WTC11 (cell line): ENCODE data around the gene HAUS8. TPM values are rescaled to one million over a fixed set of nuclear protein-coding genes. Genes with fewer than 3 reads are reported as not detected.

Experiments
- ATAC-seq: fragments of 200-7000 bp; cut with Tn5 transposase; 2 replicates; pipeline ENCODE4 v1.10.0; 2021; ENCODE audit warnings: mild to moderate bottlenecking, moderate library complexity
- CTCF ChIA-PET: fragments of 300-600 bp; sonication (Branson Sonifier 250); formaldehyde crosslinking; loops from one replicate; lab custom pipeline; 2021; ENCODE audit warnings: antibody characterized with exemption; lab: Charles Lee
- POLR2A ChIA-PET: fragments of 350-600 bp; sonication (Branson Sonifier 250); formaldehyde crosslinking; loops from one replicate; lab custom pipeline; 2021; ENCODE audit warnings: antibody characterized with exemption; lab: Charles Lee
- DNase-seq: peaks from one replicate; pipeline ENCODE4 v3.0.0; 2021; ENCODE audit warnings: low spot score
- H3K27ac Mint-ChIP-seq: 2 replicates; pipeline ENCODE4 v1.8.0; 2021; ENCODE audit warnings: mixed read lengths
- H3K27me3 Mint-ChIP-seq: 2 replicates; pipeline ENCODE4 v1.8.0; 2021; ENCODE audit warnings: low read depth, mild to moderate bottlenecking, moderate library complexity, mixed read lengths
- H3K36me3 Mint-ChIP-seq: 2 replicates; pipeline ENCODE4 v1.8.0; 2021; ENCODE audit warnings: mixed read lengths
- H3K4me1 Mint-ChIP-seq: 2 replicates; pipeline ENCODE4 v1.8.0; 2022; ENCODE audit warnings: mixed read lengths
- H3K4me3 Mint-ChIP-seq: 2 replicates; pipeline ENCODE4 v1.8.0; 2021; ENCODE audit warnings: mild to moderate bottlenecking, moderate library complexity, mixed read lengths
- H3K9me3 Mint-ChIP-seq: 2 replicates; pipeline ENCODE4 v1.8.0; 2021; ENCODE audit warnings: mixed read lengths
- AR ChIP-seq: fragments of 250-450 bp; sonication (Bioruptor Pico); IDR thresholded peaks from 2 replicates; pipeline ENCODE4 v1.9.0; 2021; ENCODE audit warnings: mild to moderate bottlenecking
- ATF1 ChIP-seq: sonication (generic); formaldehyde crosslinking; IDR thresholded peaks from 2 replicates; pipeline ENCODE4 v1.8.1; 2023; ENCODE audit warnings: mild to moderate bottlenecking, moderate library complexity, missing genetic modification reagents
- CREM ChIP-seq: sonication (generic); formaldehyde crosslinking; IDR thresholded peaks from 2 replicates; pipeline ENCODE4 v1.8.1; 2022; ENCODE audit warnings: mild to moderate bottlenecking, missing genetic modification reagents, moderate library complexity
- E2F1 ChIP-seq: sonication (generic); formaldehyde crosslinking; IDR thresholded peaks from 2 replicates; pipeline ENCODE4 v1.8.0; 2022; ENCODE audit warnings: mild to moderate bottlenecking, missing genetic modification reagents
- E2F4 ChIP-seq: sonication (generic); formaldehyde crosslinking; IDR thresholded peaks from 2 replicates; pipeline ENCODE4 v1.8.1; 2022; ENCODE audit warnings: low read depth, mild to moderate bottlenecking, moderate library complexity, missing genetic modification reagents, borderline replicate concordance
- E2F5 ChIP-seq: sonication (generic); formaldehyde crosslinking; IDR thresholded peaks from 2 replicates; pipeline ENCODE4 v1.8.1; 2022; ENCODE audit warnings: mild to moderate bottlenecking, moderate library complexity, missing genetic modification reagents
- FOXJ3 ChIP-seq: sonication (generic); formaldehyde crosslinking; IDR thresholded peaks from 2 replicates; pipeline ENCODE4 v1.9.0; 2021; ENCODE audit warnings: missing genetic modification reagents, mild to moderate bottlenecking, borderline replicate concordance
- FOXP1 ChIP-seq: sonication (generic); formaldehyde crosslinking; IDR thresholded peaks from 2 replicates; pipeline ENCODE4 v1.8.0; 2022; ENCODE audit warnings: missing genetic modification reagents, mild to moderate bottlenecking, moderate library complexity, borderline replicate concordance
- GABPB1 ChIP-seq: sonication (generic); formaldehyde crosslinking; IDR thresholded peaks from 2 replicates; pipeline ENCODE4 v1.8.1; 2023; ENCODE audit warnings: mild to moderate bottlenecking, missing genetic modification reagents
- HMGA2 ChIP-seq: fragments of 250-450 bp; sonication (Bioruptor Pico); IDR thresholded peaks from 2 replicates; pipeline ENCODE4 v1.4.0; 2021; ENCODE audit warnings: mild to moderate bottlenecking, moderate library complexity
- JAZF1 ChIP-seq: fragments of 250-450 bp; sonication (Bioruptor Pico); IDR thresholded peaks from 2 replicates; pipeline ENCODE4 v1.9.0; 2021; ENCODE audit warnings: moderate library complexity, mild to moderate bottlenecking, inconsistent platforms
- MYBL2 ChIP-seq: sonication (generic); formaldehyde crosslinking; IDR thresholded peaks from 2 replicates; pipeline ENCODE4 v1.8.1; 2023; ENCODE audit warnings: mild to moderate bottlenecking, moderate library complexity, missing genetic modification reagents
- NFE2L1 ChIP-seq: sonication (generic); formaldehyde crosslinking; IDR thresholded peaks from 2 replicates; pipeline ENCODE4 v1.8.1; 2023; ENCODE audit warnings: missing genetic modification reagents
- NR1H2 ChIP-seq: sonication (generic); formaldehyde crosslinking; IDR thresholded peaks from 2 replicates; pipeline ENCODE4 v1.9.0; 2021; ENCODE audit warnings: mild to moderate bottlenecking, moderate library complexity, missing genetic modification reagents
- RELA ChIP-seq: sonication (generic); formaldehyde crosslinking; IDR thresholded peaks from 2 replicates; pipeline ENCODE4 v1.8.1; 2022; ENCODE audit warnings: missing genetic modification reagents, mild to moderate bottlenecking, borderline replicate concordance
- SOX15 ChIP-seq: fragments of 250-450 bp; sonication (Bioruptor Pico); IDR thresholded peaks from 2 replicates; pipeline ENCODE4 v1.9.0; 2021; ENCODE audit warnings: mild to moderate bottlenecking
- SP1 ChIP-seq: sonication (generic); formaldehyde crosslinking; conservative IDR thresholded peaks from 2 replicates; pipeline ENCODE4 v1.8.1; 2022; ENCODE audit warnings: missing genetic modification reagents
- TEAD1 ChIP-seq: sonication (generic); formaldehyde crosslinking; IDR thresholded peaks from 2 replicates; pipeline ENCODE4 v1.8.0; 2022; ENCODE audit warnings: mild to moderate bottlenecking, missing genetic modification reagents
- USF1 ChIP-seq: sonication (generic); formaldehyde crosslinking; IDR thresholded peaks from 2 replicates; pipeline ENCODE4 v1.8.0; 2022; ENCODE audit warnings: mild to moderate bottlenecking, missing genetic modification reagents
- ZNF232 ChIP-seq: sonication (generic); formaldehyde crosslinking; IDR thresholded peaks from 2 replicates; pipeline ENCODE4 v1.8.0; 2022; ENCODE audit warnings: mild to moderate bottlenecking, missing genetic modification reagents
- ZNF281 ChIP-seq: sonication (generic); formaldehyde crosslinking; IDR thresholded peaks from 2 replicates; pipeline ENCODE4 v1.8.0; 2023; ENCODE audit warnings: mild to moderate bottlenecking, missing genetic modification reagents
- ZSCAN18 ChIP-seq: fragments of 250-450 bp; sonication (Bioruptor Pico); IDR thresholded peaks from 2 replicates; pipeline ENCODE4 v2.1.2; 2022; ENCODE audit warnings: mild to moderate bottlenecking, moderate library complexity
- total RNA-seq: library from RNA; stranded (reverse); gene quantifications from 3 replicates; pipeline ENCODE4 v1.2.3, GENCODE V29; 2021

The HAUS8 gene
- total RNA-seq, 1 experiment from 2014 or later = 29.7 TPM

- TF ChIP-seq E2F1 (CRISPR knock-in tag) = no peak
- TF ChIP-seq ATF1 (CRISPR knock-in tag) = no peak
- no peak for TF ChIP-seq NFE2L1 (CRISPR knock-in tag)
- no peak for TF ChIP-seq MYBL2 (CRISPR knock-in tag)
- no peak for TF ChIP-seq ZSCAN18 (CRISPR knock-in tag)
- no peak for TF ChIP-seq GABPB1
- TF ChIP-seq SP1 (CRISPR knock-in tag) = no peak
- no peak for TF ChIP-seq FOXJ3 (CRISPR knock-in tag)
- no peak for TF ChIP-seq ZNF232 (CRISPR knock-in tag)
- no peak for TF ChIP-seq FOXP1
- no peak for TF ChIP-seq TEAD1 (CRISPR knock-in tag)
- ChIA-PET CTCF (interaction anchor here (0.6 to 1.1 kb wide), 2 partner anchors 13 to 14 kb away, joined by 3 read pairs; no protein-coding TSS in a partner anchor), POLR2A (interaction anchor here (0.6 kb wide), 1 partner anchor 335 kb away, joined by 3 read pairs; no protein-coding TSS in a partner anchor)
- no peak overlapping the region for H3K4me3 Mint-ChIP-seq
- H3K9me3 Mint-ChIP-seq = peaks cover 27% of the 10 kb centered on the region
- H3K4me1 Mint-ChIP-seq = peaks cover 3% of the 10 kb centered on the region
- no peaks in the 10 kb centered on the region for H3K27me3 Mint-ChIP-seq
- peaks cover 74% of the 10 kb centered on the region for H3K36me3 Mint-ChIP-seq
- no peak for DNase-seq
- ATAC-seq = no peak
- H3K27ac Mint-ChIP-seq = no peak overlapping the region
These were observed 19.6 kb downstream of the HAUS8 start for GRCh38 chr19:17055636-17056035.

GRCh38 chr19:17054746-17055145 is 20.5 kb downstream of the HAUS8 start:
- DNase-seq = no peak
- Mint-ChIP-seq H3K27me3 (no peaks in the 10 kb centered on the region), H3K4me1 (peaks cover 3% of the 10 kb centered on the region), H3K36me3 (peaks cover 72% of the 10 kb centered on the region), H3K9me3 (peaks cover 18% of the 10 kb centered on the region), H3K4me3 (no peak overlapping the region), H3K27ac (no peak overlapping the region)
- ChIA-PET CTCF (interaction anchor here (1.3 kb wide), 1 partner anchor 340 kb away, joined by 3 read pairs; no protein-coding TSS in a partner anchor), POLR2A (no interaction called here)
- no peak for ATAC-seq
- TF ChIP-seq E2F1 (CRISPR knock-in tag) = no peak
- TF ChIP-seq SOX15 = no peak
- TF ChIP-seq RELA (CRISPR knock-in tag) = no peak
- no peak for TF ChIP-seq AR
- TF ChIP-seq E2F5 (CRISPR knock-in tag) = no peak
- no peak for TF ChIP-seq JAZF1 (CRISPR knock-in tag)
- no peak for TF ChIP-seq ZNF281 (CRISPR knock-in tag)
- TF ChIP-seq HMGA2 (CRISPR knock-in tag) = no peak
- no peak for TF ChIP-seq USF1 (CRISPR knock-in tag)
- no peak for TF ChIP-seq TEAD1 (CRISPR knock-in tag)
- TF ChIP-seq E2F4 = no peak
- no peak for TF ChIP-seq CREM (CRISPR knock-in tag)
- TF ChIP-seq NR1H2 (CRISPR knock-in tag) = no peak
